ENCODE data around the gene MYO18B.

The MYO18B gene

GRCh38 chr22:26055693-26056092 is 313.7 kb downstream of the MYO18B start:
- no peak for DNase-seq (ENCODE audit: low read depth)

DNA sequence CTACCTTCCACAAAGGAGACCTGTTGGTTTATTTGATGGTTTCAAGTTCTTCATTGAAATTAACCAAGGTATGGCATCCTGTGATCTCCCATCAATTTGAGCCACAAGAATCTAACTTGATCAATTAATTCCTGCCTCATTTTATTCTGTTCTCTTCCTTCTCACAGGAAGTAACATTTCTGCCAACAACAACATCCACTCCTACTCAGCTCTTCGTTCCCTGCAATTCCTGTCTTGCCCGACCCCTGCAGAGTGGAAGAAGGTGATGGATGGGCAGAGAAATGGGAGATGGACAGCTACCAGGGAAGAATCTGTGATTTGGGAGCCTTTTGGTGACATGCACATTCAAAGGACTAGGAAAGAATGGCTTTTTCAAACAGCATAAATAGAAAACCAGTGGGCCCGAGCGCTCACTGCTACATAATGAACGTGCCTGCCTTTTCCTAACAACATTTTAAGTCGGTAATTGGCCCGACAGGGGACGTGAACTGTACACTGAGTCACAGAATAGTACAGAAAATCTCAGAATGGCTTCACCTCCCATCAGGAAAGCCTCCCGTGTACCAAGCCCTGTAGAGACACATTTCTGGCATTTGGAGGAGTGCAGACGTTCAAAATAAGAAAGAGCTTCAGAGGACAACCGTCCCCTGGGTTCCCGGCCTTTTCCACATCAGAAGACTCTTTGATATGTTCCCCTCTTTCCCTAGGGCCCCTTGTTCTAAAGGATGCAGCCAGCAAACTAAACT is 314.6 kb downstream of the MYO18B start:
- DNase-seq (ENCODE audit: low read depth) = no peak

- no peak for DNase-seq (ENCODE audit: low read depth)
Measured at GRCh38 chr22:26057731-26058130, 315.7 kb downstream of the MYO18B start.

DNA sequence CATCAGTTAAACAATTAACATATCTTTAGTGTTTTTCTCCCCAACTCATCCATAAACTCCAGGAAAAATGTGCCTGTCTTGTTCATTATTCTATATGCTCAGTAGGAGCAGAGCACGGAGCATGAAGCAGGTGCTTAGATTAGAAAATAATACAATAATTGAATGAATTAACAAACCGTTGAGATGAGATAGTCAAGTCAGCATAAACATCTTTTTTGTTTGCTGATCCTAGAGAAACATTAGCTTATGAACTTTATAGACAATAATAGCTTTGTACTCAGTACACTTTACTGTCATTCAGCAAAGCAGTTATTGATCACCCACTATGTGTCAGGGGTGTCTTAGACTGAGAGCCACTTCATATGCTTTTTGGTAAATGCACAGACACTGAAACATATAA is 322.1 kb downstream of the MYO18B start:
- DNase-seq (ENCODE audit: low read depth) = no peak

GRCh38 chr22:26065847-26066246 is 323.9 kb downstream of the MYO18B start:
- no peak for DNase-seq (ENCODE audit: low read depth)

DNA sequence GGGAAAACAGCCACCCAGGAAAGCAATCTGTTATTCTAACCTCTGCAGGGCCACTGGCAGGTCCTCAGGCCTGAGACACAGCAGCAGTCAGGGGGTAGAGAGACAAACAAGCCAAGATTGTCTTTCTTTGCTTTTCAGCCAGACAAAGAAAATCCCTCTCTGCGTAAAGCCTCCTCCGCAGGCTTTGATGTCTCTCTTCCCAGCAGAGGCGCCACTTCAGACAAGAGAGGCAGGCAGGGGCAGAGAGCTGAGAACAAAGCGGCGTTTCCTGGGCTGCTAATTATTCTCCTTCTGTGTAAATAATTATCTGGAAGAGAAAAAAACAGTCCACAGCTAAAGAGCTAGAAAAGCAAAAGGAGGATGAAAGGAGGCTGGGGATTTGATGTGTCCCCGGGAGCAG is 324.5 kb downstream of the MYO18B start:
- no peak for DNase-seq (ENCODE audit: low read depth)

DNA sequence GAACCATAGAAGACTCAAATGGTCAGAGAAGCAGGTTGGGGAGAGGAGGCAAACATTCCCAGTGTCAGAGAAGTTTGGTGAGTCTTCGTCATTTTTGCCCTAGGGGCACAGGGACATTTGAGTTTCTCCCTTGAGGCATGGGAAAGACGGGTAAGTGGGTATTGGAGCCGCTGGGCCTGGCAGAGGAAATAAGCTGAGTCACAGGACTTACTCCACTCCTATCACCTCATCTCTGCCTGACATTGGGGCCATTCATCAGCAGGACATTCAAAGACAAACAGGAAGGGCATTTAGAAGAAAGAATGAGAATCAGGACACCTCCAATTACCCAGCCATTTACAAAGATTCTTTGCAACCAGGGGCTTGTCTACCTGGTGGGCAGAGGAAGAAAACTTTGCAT is 326.6 kb downstream of the MYO18B start:
- DNase-seq (ENCODE audit: low read depth) = no peak

DNA sequence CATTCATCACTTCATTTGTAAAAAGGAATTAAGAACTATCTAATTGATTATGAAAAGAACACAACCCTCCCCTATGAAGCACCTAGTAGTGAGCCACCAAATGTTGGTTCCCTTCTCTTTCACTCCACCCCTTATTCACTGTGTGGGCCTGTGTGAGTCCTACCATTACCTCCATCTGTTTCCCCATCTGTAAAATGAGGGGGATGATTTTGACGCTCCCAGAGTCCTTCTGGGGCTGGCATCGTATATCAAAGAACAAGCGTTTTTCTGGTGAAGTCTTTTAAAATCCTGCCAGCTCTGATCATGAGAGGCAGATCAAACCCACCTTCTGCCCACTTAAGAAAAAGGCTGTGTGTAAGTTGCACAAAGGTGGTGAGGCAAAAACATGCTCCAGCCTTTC is 330.6 kb downstream of the MYO18B start:
- no peak for DNase-seq (ENCODE audit: low read depth)

DNA sequence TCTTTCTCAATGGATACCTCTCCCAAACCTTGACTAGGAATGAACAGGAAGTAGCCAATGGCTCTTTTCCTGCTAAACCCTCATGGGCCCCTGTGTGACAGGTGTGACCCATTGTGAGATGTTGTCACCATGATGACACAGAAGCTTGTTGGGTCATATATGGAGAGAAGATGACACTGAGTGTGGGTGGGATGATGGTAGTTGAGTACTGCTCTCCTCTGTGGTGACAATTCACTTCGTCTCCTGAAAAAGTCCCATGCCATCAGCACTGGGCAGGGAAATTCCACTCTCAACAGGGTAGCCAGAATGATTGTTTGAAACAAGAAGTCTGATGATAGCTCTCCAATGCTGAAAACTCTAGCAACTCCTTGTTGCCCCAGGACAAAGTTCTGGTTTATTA is 333.3 kb downstream of the MYO18B start:
- DNase-seq (ENCODE audit: low read depth) = no peak

- DNase-seq (ENCODE audit: low read depth) = no peak
Measured at GRCh38 chr22:26079009-26079408, 337.0 kb downstream of the MYO18B start.
